NOMO-1 (cell line): ENCODE data around the gene SELENON.

ENCODE experiments used
- DNase-seq, 2 experiments: peaks; one replicate each; lab custom pipeline; 2025; ENCODE audit not compliant: unreplicated experiment in 2 of 2; lab: John Stamatoyannopoulos, UW

The SELENON gene

GRCh38 chr1:25799935-25800702, at the start of gene SELENON:
Gene SELENON (plus strand): TSS chr1:25800193. CDS start chr1:25800231, 38 bp downstream.
- DNase-seq = peak; percentile 19 to 32

DNA sequence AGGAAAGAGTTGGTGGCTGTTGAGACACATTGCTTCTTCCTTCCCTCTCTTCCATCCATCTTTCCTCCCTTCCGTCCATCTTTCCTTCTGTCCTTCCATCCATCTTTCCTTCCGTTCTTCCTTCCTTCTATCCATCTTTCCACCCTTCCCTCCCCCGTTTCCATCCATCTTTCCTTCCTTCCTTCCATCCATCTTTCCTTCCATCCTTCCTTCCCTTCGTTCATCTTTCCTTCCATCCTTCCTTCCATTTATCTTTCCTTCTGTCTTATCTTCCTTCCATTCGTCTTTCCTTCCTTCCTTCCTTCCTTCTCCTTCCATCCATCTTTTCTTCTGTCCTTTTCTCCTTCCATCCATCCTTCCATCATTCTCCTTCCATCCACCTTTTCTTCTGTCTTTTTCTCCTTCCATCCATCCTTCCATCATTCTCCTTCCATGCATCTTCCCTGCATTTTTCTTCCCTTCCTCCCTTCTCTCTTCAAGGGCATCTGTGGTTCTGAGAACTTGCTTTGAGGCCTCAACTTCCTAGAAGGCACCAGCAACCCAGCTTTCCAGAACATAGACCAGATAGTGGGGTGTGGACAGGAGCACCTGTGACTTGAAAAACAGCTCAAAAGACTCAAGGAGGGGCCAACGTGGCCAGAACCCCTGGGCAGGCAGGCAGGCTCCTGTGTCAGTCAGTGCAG, 48.9 kb upstream of the SELENON start:
- no peak for DNase-seq

GRCh38 chr1:25754470-25755181, 45.4 kb upstream of the SELENON start:
- DNase-seq = no peak

- DNase-seq = no peak
Measured at GRCh38 chr1:25755475-25756125, 44.4 kb upstream of the SELENON start.

GRCh38 chr1:25756215-25756614, 43.8 kb upstream of the SELENON start:
- DNase-seq = no peak

GRCh38 chr1:25757151-25757845, 42.7 kb upstream of the SELENON start:
- DNase-seq = no peak

DNA sequence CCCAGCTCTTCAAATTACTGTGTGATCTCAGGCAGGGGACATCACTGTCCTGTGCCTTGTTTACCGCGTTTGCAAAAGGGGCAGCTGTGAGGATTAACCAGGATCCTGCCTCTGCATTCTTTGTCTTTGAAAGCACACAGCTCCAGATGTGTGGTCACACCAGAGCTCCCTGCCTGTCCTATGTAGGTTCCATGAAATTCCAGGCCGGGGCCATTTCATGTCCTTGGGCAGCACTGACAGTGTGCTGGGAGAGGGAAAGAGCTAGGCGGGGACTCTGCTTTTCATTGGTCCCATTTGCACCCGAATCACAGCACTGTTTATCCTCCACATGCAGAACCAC, 42.2 kb upstream of the SELENON start:
- DNase-seq = no peak

DNA sequence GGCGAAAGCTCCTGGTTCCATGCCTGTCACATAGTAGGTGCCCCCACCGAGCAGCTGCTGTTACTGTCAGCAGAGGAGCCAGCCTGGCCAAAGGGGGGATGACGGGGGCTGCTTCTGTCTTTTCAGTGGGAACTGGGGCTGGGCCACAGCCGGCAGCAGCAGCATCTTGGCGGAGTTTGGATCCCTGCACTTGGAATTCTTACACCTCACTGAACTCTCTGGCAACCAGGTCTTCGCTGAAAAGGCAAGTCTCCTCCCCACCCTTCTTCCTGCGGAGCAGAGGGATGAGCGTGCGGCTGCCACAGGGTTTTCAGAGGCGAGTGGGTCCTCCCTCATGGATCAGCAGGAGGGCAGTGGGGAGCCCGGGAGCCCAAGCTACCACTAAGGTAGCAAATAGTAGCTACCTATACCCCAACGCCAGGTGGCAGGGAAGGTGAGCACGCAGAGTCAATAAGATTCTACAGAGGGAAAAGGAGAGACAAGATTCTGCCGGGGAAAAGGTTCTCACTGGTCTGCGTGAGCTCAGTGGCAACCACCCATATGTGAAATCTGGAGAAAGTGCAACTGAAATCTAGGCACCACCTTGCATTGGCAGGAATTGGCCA, 41.4 kb upstream of the SELENON start:
- no peak for DNase-seq

GRCh38 chr1:25760122-25760719, 39.8 kb upstream of the SELENON start:
- DNase-seq = no peak

GRCh38 chr1:25760871-25761270, 39.1 kb upstream of the SELENON start:
- no peak for DNase-seq

DNA sequence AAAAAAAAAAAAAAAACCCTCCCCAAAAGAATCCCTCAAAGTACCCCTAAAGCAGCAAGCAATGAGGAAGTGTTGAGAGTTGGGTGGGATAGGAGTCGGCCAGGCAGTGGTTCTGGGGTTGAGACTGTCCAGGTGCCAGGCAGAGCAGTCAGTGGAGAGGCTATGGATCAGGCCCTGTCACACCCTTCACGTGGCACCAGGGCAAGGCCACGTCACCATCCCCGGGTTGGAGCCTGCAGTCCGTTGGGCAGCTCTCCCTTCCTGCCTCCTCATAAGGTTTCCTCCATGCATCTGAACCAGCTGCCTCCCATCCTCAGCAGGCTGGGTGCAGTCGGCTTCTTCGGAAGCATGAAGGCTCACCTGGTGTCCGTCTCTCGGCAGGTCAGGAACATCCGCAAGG, 36.5 kb upstream of the SELENON start:
- DNase-seq = no peak

- DNase-seq = no peak
Measured at GRCh38 chr1:25765136-25765922, 34.7 kb upstream of the SELENON start.

DNA sequence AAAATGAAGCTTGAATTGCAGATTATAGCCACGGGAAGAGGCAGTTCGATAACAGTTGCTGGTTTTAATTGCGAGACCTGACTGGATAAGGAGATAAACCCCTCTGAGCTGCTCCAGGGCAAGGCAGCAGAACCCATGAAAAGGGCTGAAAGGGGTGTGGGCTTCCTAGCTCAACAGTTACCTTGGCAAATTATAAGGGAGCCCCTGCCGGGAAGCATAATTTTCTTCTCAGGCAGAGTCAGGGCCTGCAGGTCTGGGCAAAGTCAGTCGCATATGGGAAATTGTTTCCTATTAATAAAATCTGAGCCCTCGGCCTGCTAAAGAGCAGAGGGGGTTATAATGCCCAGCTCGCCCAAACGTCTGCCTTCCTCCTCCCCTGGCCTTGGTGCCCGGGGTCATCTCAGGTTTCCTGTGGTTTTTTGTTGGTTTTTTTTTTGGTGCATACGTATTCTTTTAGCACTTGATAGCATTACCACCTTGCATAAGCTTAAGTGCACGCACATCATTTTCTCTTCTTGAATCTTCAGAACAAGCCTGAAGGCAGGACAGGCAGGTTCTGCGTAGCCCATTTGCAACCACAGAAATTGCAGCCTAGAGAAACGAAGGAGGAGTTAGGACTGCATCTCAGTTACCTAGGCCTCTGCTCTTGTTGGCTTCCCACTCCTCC, 33.9 kb upstream of the SELENON start:
- DNase-seq = no peak

- DNase-seq = no peak
Measured at GRCh38 chr1:25766721-25767436, 33.1 kb upstream of the SELENON start.

DNA sequence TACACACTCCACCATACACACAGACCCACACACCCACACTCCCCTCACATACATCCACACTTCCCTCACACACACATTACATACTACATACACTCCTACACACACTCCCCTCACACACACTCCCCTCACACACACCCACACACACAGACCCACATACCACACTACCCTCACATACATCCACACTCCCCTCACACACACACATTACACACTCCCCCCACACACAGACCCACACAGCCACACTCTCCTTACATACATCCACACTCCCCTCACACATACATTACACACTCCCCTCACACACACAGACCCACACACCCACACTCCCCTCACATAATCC, 32.6 kb upstream of the SELENON start:
- no peak for DNase-seq

- no peak for DNase-seq
Measured at GRCh38 chr1:25768999-25769398, 31.0 kb upstream of the SELENON start.

- no peak for DNase-seq
Measured at GRCh38 chr1:25769625-25770383, 30.2 kb upstream of the SELENON start.
